ENCODE data around the gene MMEL1. TPM values are rescaled to one million over a fixed set of nuclear protein-coding genes. Genes with fewer than 3 reads are reported as not detected.
A peak's percentile ranks its signal among the peaks of the same experiment; 100 is the strongest.
"Not testable (repeated sequence)": the region's sequence is repeated elsewhere in the genome, so short reads cannot be mapped to it uniquely, and the experiment has no call there.

The MMEL1 gene
- total RNA-seq, 1 donor from 2014 or later = 1.0 TPM

- no peak overlapping the region for H3K27ac Mint-ChIP-seq
- no peak overlapping the region for H3K4me3 Mint-ChIP-seq
- H3K36me3 Mint-ChIP-seq (ENCODE audit: low read depth) = no peaks in the 10 kb centered on the region
- H3K4me1 Mint-ChIP-seq (ENCODE audit: low read depth) = no peaks in the 10 kb centered on the region
- intact Hi-C loops (cut with micrococcal nuclease) = no loop called here
- H3K27me3 Mint-ChIP-seq (ENCODE audit: insufficient read depth) = peaks cover 32% of the 10 kb centered on the region
- peaks cover 8% of the 10 kb centered on the region for H3K9me3 Mint-ChIP-seq
- DNase-seq (ENCODE audit: low spot score) = no peak
Observed at GRCh38 chr1:2629627-2630497, 3.0 kb downstream of the MMEL1 start.

DNA sequence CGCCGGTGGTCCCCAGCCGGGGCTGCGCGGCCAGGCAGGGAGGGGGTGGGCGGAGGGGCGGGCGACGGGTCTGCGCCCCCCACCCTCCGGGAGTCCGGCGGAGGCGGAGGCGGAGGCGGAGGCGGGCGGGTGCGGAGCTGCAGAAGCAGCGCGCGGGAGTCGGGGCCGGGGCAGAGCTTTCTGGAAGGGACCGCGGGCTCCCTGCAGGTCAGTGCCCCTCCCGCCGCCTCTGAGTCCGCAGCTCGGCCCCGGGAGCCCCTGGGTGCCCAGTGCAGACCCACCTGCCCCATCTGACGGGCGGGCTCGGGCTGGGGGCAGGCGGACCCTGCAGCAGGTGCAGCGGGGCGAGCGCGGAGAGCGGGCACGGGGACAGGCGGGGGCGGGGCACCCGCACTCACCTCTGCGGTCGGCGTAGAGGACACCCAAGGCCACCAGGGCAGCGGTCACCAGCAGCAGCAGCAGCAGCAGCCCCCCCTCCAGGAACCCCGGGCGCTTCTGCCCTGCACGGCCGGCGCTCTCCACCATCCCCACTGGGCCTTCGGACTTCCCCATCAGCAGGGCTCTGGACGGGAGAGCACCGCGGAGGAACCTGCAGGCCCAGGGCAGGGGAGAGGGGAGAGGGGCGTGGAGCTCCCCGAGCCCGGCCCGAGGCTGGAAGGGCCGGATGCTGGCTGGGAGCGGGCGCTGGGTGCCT is 3.7 kb downstream of the MMEL1 start:
- no peak for DNase-seq (ENCODE audit: low spot score)
- H3K36me3 Mint-ChIP-seq (ENCODE audit: low read depth) = no peaks in the 10 kb centered on the region
- H3K9me3 Mint-ChIP-seq = peaks cover 8% of the 10 kb centered on the region
- no peak overlapping the region for H3K27ac Mint-ChIP-seq
- peaks cover 34% of the 10 kb centered on the region for H3K27me3 Mint-ChIP-seq (ENCODE audit: insufficient read depth)
- H3K4me1 Mint-ChIP-seq (ENCODE audit: low read depth) = no peaks in the 10 kb centered on the region
- intact Hi-C loops (cut with micrococcal nuclease) = no loop called here
- no peak overlapping the region for H3K4me3 Mint-ChIP-seq

DNA sequence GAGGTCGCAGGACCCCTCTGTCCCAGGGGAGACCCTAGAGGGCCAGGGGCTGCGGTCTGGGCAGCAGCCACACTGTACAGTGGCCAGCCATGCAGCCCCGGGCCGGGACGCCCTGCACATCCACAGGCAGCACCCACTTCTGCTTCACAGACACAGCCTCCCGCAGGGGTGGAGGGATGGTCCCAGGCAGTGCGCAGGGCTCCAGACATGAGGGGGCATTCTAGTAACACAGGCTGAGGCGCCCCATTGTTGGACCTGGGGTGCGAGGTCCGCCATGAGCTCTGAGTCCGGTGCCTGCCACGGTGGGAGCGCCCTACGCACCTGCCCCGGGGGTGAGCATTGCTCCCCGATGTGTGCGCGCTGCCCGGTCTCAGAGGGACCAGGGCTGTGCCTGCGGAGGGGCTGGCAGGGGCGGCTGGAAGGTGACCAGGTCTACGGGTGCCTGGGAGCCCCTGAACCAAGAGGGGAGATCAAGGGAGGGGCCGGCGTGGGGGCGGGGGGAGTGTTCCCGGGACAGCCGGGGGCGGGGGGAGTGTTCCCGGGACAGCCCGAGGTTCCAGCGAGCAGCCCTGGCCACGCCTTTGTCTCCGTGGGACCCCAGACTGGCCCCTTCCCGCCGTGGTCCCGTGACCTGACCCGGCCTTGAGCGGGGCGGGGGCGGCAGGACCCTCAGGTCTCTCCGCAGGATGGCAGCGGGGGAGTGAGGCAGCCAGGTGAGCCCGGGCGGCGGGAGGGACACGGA is 4.5 kb downstream of the MMEL1 start:
- H3K36me3 Mint-ChIP-seq (ENCODE audit: low read depth) = no peaks in the 10 kb centered on the region

DNA sequence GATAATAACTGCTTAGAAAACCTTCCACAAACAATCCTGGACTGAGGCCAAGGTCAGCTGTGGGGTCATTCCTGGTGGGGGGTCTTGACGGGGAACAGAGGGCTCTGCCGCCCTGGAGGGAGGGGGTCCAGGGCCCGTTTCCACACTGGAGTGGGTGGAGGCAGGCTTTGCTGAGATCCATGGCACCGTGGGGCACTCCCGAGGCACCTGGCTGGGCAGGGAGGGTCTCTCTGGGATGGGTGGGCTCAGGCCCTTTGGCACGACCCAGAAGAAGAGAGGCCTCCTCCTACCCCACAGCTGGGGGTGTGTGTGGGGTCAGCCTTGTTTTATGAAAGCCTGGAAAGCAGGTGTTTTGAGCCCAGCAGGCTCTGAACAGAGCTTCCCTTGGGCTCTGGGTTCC is 5.1 kb downstream of the MMEL1 start:
- Mint-ChIP-seq H3K9me3 (peaks cover 8% of the 10 kb centered on the region), H3K27ac (no peak overlapping the region), H3K36me3 (ENCODE audit: low read depth) (no peaks in the 10 kb centered on the region), H3K27me3 (ENCODE audit: insufficient read depth) (peaks cover 34% of the 10 kb centered on the region), H3K4me1 (ENCODE audit: low read depth) (no peaks in the 10 kb centered on the region), H3K4me3 (no peak overlapping the region)
- DNase-seq (ENCODE audit: low spot score) = no peak
- intact Hi-C loops (cut with micrococcal nuclease) = no loop called here

More for the DNA sequence above, 4.5 kb downstream of the MMEL1 start:
- Mint-ChIP-seq H3K4me3 (no peak overlapping the region), H3K4me1 (ENCODE audit: low read depth) (no peaks in the 10 kb centered on the region), H3K27ac (no peak overlapping the region), H3K27me3 (ENCODE audit: insufficient read depth) (peaks cover 34% of the 10 kb centered on the region), H3K9me3 (peaks cover 8% of the 10 kb centered on the region)
- no peak for DNase-seq (ENCODE audit: low spot score)
- intact Hi-C loops (cut with micrococcal nuclease) = no loop called here

- H3K4me1 Mint-ChIP-seq (ENCODE audit: low read depth); H3K36me3 Mint-ChIP-seq (ENCODE audit: low read depth); H3K27ac Mint-ChIP-seq; DNase-seq (ENCODE audit: low spot score); H3K9me3 Mint-ChIP-seq; intact Hi-C loops (cut with micrococcal nuclease); H3K4me3 Mint-ChIP-seq: not testable (repeated sequence)
- peaks cover 30% of the 10 kb centered on the region for H3K27me3 Mint-ChIP-seq (ENCODE audit: insufficient read depth)
Observed at GRCh38 chr1:2625748-2626147, 7.1 kb downstream of the MMEL1 start.

- intact Hi-C loops (cut with micrococcal nuclease) = no loop called here
- no peak for DNase-seq (ENCODE audit: low spot score)
- H3K36me3 Mint-ChIP-seq (ENCODE audit: low read depth) = no peaks in the 10 kb centered on the region
Observed at GRCh38 chr1:2625311-2625710, 7.5 kb downstream of the MMEL1 start.

DNA sequence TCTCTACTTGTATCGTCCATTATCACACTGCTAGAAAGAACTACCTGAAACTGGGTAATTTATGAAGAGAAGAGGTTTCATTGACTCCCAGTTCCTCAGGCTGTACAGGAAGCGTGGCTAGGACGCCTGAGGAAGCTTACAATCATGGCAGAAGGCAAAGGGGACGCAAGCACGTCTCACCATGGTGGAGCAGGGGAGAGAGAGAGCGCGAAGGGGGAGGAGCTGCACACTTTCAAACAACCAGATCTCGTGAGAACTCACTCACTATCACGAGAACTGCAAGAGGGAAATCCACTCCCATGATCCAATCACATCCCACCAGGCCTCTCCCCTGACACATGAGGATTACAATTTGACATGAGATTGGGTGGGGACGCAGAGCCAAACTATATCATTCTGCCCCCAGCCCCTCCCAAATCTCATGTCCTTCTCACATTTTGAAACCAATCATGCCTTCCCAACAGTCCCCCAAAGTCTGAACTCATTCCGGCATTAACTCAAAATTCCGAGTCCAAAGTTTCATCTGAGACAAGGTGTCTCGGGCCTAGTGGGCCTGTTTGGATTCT is 8.0 kb downstream of the MMEL1 start:
- no peaks in the 10 kb centered on the region for H3K36me3 Mint-ChIP-seq (ENCODE audit: low read depth)
- DNase-seq (ENCODE audit: low spot score) = no peak
- intact Hi-C loops (cut with micrococcal nuclease) = no loop called here
- H3K27me3 Mint-ChIP-seq (ENCODE audit: insufficient read depth) = peaks cover 25% of the 10 kb centered on the region
- no peaks in the 10 kb centered on the region for H3K4me1 Mint-ChIP-seq (ENCODE audit: low read depth)
- peak overlapping the region; percentile 27 for H3K27ac Mint-ChIP-seq
- no peak overlapping the region for H3K4me3 Mint-ChIP-seq
- peaks cover 2% of the 10 kb centered on the region for H3K9me3 Mint-ChIP-seq

More at GRCh38 chr1:2625311-2625710, 7.5 kb downstream of the MMEL1 start:
- no peak overlapping the region for H3K4me3 Mint-ChIP-seq
- H3K9me3 Mint-ChIP-seq = peaks cover 2% of the 10 kb centered on the region
- no peak overlapping the region for H3K27ac Mint-ChIP-seq
- peaks cover 29% of the 10 kb centered on the region for H3K27me3 Mint-ChIP-seq (ENCODE audit: insufficient read depth)
- H3K4me1 Mint-ChIP-seq (ENCODE audit: low read depth) = no peaks in the 10 kb centered on the region

DNA sequence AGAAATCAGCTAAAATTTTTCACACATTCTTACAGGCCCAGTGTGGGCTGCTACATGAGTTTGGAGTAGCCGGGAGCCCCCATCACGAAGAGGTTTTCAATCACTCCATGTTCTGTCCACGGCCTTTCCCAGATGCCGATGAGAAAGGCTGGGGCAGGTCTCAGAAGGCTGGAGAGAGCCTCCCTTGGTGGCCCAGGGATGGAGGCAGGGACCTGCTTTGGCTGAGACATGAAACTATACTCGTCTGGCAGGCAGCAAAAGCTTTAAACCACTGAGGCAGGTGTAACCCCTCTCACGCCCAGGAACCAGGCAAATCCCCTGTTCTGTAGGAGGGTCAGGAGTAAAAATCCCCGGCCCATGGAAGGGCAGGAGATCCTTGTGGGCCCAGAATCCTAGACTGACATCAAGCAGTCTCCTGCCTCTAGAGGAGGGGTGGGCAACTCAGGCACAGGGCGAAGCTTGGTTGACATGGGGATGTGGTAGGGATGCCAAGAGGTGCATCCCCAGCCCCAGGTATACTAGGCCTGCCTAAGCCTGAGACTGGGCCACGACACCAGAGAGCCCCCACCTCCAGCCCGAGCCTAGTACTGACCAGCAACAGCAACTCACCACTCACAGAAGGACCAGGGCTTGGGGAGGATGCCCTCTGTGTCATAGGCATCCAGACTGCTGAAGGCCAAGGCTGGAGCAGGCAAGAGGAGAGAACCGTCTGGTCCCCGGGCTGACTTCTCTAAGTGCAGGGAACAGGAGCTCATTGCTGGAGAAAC is 9.1 kb downstream of the MMEL1 start:
- intact Hi-C loops (cut with micrococcal nuclease) = no loop called here

GRCh38 chr1:2617971-2618470 is 14.8 kb downstream of the MMEL1 start:
- Mint-ChIP-seq H3K27me3 (ENCODE audit: insufficient read depth) (peaks cover 8% of the 10 kb centered on the region), H3K4me1 (ENCODE audit: low read depth) (no peaks in the 10 kb centered on the region), H3K9me3 (peaks cover 38% of the 10 kb centered on the region), H3K4me3 (no peak overlapping the region), H3K36me3 (ENCODE audit: low read depth) (peaks cover 2% of the 10 kb centered on the region), H3K27ac (no peak overlapping the region)
- intact Hi-C loops (cut with micrococcal nuclease) = no loop called here
- DNase-seq (ENCODE audit: low spot score) = no peak

More for the DNA sequence above, 9.1 kb downstream of the MMEL1 start:
- H3K36me3 Mint-ChIP-seq (ENCODE audit: low read depth) = no peaks in the 10 kb centered on the region
- H3K9me3 Mint-ChIP-seq = peaks cover 2% of the 10 kb centered on the region
- no peaks in the 10 kb centered on the region for H3K4me1 Mint-ChIP-seq (ENCODE audit: low read depth)
- H3K27ac Mint-ChIP-seq = no peak overlapping the region
- peaks cover 24% of the 10 kb centered on the region for H3K27me3 Mint-ChIP-seq (ENCODE audit: insufficient read depth)
- no peak overlapping the region for H3K4me3 Mint-ChIP-seq
- no peak for DNase-seq (ENCODE audit: low spot score)

- intact Hi-C loops (cut with micrococcal nuclease) = no loop called here
- no peak overlapping the region for H3K27ac Mint-ChIP-seq
Observed at GRCh38 chr1:2614145-2614544, 18.7 kb downstream of the MMEL1 start.

GRCh38 chr1:2612591-2613365 is 20.0 kb downstream of the MMEL1 start:
- peaks cover 2% of the 10 kb centered on the region for H3K36me3 Mint-ChIP-seq (ENCODE audit: low read depth)
- no peaks in the 10 kb centered on the region for H3K4me1 Mint-ChIP-seq (ENCODE audit: low read depth)
- no peak for DNase-seq (ENCODE audit: low spot score)
- H3K9me3 Mint-ChIP-seq = peaks cover 31% of the 10 kb centered on the region
- H3K4me3 Mint-ChIP-seq = no peak overlapping the region
- no peak overlapping the region for H3K27ac Mint-ChIP-seq
- intact Hi-C loops (cut with micrococcal nuclease) = no loop called here
- peaks cover 2% of the 10 kb centered on the region for H3K27me3 Mint-ChIP-seq (ENCODE audit: insufficient read depth)

More at GRCh38 chr1:2614145-2614544, 18.7 kb downstream of the MMEL1 start:
- H3K27me3 Mint-ChIP-seq (ENCODE audit: insufficient read depth) = peaks cover 2% of the 10 kb centered on the region
- peaks cover 2% of the 10 kb centered on the region for H3K36me3 Mint-ChIP-seq (ENCODE audit: low read depth)
- peaks cover 36% of the 10 kb centered on the region for H3K9me3 Mint-ChIP-seq
- no peak overlapping the region for H3K4me3 Mint-ChIP-seq
- no peaks in the 10 kb centered on the region for H3K4me1 Mint-ChIP-seq (ENCODE audit: low read depth)
- no peak for DNase-seq (ENCODE audit: low spot score)
